Neuron (in vitro differentiated cells): Measurements from ENCODE around the gene ADTRP.

ENCODE experiments used
- H2AFZ ChIP-seq: one replicate; pipeline ENCODE4 v1.6.1; 2013; ENCODE audit warnings: low read depth, mild to moderate bottlenecking, inconsistent platforms, low read length, moderate library complexity
- H3K27me3 ChIP-seq: one replicate; pipeline ENCODE4 v1.6.1; 2013; ENCODE audit warnings: low read length; ENCODE audit not compliant: insufficient read depth
- H3K36me3 ChIP-seq: one replicate; pipeline ENCODE4 v1.6.1; 2013; ENCODE audit warnings: low read length; ENCODE audit not compliant: insufficient read depth
- H3K4me1 ChIP-seq: one replicate; pipeline ENCODE4 v1.6.1; 2013; ENCODE audit warnings: low read length; ENCODE audit not compliant: insufficient read depth
- H3K4me3 ChIP-seq: 2 replicates; pipeline ENCODE4 v1.5.1; 2013; ENCODE audit warnings: mild to moderate bottlenecking, low read length, moderate library complexity
- H3K9me3 ChIP-seq: one replicate; pipeline ENCODE4 v1.6.1; 2013; ENCODE audit warnings: low read length

The ADTRP gene, protein sequence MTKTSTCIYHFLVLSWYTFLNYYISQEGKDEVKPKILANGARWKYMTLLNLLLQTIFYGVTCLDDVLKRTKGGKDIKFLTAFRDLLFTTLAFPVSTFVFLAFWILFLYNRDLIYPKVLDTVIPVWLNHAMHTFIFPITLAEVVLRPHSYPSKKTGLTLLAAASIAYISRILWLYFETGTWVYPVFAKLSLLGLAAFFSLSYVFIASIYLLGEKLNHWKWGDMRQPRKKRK

DNA sequence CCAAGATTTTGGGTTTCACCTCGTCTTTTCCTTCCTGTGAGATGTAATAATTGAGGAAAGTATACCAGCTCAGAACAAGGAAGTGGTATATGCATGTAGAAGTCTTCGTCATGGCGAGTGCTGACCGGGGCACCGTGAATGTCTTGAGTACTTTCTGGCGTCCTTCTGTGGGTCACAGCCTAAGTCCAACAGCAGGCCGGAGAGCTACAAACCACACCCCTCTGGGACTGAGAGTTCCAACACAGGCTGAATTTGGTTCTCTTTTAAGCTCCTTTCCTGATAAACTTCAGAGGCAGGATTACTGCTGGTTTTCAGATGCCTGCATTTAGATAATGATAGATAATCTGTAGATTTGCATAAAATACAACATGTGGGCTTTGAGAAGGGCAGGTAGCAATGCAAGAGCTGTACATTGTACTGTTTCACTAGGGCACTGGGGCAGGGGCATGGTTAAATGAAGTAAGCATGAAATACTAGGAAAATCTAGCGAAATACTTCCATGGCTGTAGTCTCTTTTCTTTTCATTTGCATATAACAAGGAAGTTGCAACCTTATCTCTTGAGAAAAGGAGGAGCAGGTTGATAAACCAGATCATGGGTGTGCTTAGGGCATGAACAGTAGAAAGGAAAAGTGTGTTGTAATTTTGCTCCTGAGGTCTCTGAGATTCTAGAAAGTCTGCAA, at the start of gene ADTRP:
Gene ADTRP (minus strand): TSS at position 156 of the 681 bp plus-strand sequence. CDS start 44 bp downstream, at position 112.
- H3K4me3 ChIP-seq: no peak within 1 kb of the TSS
- H2AFZ ChIP-seq: no peak within 1 kb of the TSS
- no peaks in the 10 kb centered on the region for H3K27me3 ChIP-seq
- no peaks in the 10 kb centered on the region for H3K36me3 ChIP-seq
- H3K4me1 ChIP-seq: peaks cover 6% of the 10 kb centered on the region
- no peaks in the 10 kb centered on the region for H3K9me3 ChIP-seq

DNA sequence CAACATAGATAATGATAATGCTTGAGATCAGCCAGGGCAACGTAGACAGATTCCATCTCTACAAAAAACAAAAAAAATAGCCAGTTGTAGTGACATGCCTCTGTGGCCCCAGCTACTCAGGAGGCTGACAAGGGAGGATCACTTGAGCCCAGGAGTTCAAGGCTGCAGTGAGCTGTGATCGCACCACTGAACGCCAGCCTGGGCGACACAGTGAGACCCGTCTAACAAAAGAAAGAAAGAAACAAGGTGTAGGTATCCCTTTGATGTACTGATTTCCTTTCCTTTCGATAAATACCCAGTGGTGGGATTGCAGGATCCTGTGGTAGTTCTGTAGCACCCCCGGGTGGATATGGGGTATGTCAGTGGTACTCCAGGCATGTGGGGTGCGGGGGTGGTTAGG, 48.2 kb upstream of the ADTRP start:
- no peak overlapping the region for H3K4me3 ChIP-seq
- H3K4me1 ChIP-seq: peaks cover 6% of the 10 kb centered on the region
- H3K9me3 ChIP-seq: no peaks in the 10 kb centered on the region
- no peaks in the 10 kb centered on the region for H3K27me3 ChIP-seq
- H3K36me3 ChIP-seq: no peaks in the 10 kb centered on the region
- no peak overlapping the region for H2AFZ ChIP-seq

DNA sequence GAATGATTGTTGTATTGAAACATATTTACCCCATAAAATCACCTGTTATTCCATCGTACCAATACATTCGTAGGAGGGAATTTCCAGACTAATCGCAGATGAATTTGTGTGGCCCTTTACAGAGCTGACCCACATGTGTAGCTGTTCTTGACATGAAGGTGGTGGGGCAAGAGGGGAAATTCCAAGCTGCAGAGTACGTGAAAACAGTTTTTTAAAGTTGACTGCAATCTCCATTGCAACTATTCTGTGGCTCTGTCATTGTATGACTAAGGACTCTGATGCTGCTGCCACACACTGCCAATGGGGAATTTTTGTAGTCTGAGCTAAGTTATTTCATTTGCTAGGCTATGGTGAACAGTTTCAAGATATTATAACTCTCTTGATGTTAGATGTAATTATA, 46.4 kb upstream of the ADTRP start:
- Histone ChIP-seq H3K36me3 (no peaks in the 10 kb centered on the region), H3K4me1 (peaks cover 6% of the 10 kb centered on the region), H3K4me3 (no peak overlapping the region), H2AFZ (no peak overlapping the region), H3K9me3 (no peaks in the 10 kb centered on the region), H3K27me3 (no peaks in the 10 kb centered on the region)

DNA sequence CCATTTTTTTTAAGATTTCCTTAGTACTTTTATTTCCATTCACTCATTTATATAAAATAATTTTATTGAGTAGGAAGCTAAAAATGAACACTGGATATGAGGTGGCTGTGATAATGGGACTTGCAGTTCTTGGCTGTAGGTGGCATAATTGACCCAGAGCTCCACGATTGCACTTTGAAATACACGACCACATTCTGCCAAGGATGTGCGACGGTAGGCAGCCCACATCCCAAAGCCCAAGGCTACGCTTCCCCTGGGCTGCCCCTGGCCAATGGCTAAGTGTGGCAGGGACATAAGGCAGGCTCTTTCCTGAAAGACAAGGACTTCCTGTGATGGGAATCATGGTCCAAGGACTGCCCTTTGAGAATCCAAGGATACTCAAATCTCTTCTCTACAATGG, 43.7 kb upstream of the ADTRP start:
- H3K9me3 ChIP-seq: no peaks in the 10 kb centered on the region
- no peaks in the 10 kb centered on the region for H3K27me3 ChIP-seq
- H2AFZ ChIP-seq: no peak overlapping the region
- H3K4me3 ChIP-seq: no peak overlapping the region
- no peaks in the 10 kb centered on the region for H3K4me1 ChIP-seq
- no peaks in the 10 kb centered on the region for H3K36me3 ChIP-seq

DNA sequence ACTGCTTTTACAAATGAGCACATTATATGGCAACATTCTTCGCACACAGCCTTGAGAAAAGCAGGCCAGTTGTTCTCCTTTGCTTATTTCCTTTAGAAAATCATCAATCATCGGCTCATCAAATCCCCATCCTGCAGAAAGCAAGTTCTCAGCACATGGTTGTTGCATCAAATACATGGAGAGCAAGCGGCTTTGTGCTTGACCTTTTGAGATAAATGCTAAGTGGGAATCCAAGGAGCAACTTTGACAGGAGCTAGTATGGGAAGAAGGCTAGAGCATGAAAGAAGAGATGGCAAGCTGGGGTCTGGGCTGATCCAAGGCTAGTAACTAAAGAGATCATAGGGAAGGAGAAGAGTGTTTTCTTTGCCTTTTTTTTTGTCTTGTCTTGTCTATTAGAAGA, 43.2 kb upstream of the ADTRP start:
- Histone ChIP-seq H3K4me3 (no peak overlapping the region), H3K27me3 (no peaks in the 10 kb centered on the region), H3K9me3 (no peaks in the 10 kb centered on the region), H2AFZ (no peak overlapping the region), H3K36me3 (no peaks in the 10 kb centered on the region), H3K4me1 (no peaks in the 10 kb centered on the region)

DNA sequence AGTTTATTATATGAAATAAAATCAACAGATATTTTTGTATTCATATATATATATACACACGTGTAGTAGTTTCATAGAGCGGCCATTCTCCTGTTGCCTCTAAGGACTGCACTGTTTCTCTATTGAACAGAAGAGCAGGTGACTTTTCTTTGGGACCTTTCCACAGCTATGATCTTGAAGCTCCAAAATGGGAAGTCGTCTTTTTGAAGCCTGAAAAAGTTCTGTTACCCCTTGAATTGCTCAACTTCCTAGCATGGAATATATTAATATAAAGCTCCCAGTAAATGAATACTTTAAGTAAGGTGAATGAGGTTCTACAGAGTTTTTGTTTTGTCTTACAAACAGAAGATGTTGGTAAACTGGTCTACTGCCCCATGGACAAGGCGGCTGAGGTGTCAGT, 42.2 kb upstream of the ADTRP start:
- Histone ChIP-seq H3K36me3 (no peaks in the 10 kb centered on the region), H3K4me3 (no peak overlapping the region), H3K9me3 (no peaks in the 10 kb centered on the region), H3K27me3 (no peaks in the 10 kb centered on the region), H3K4me1 (no peaks in the 10 kb centered on the region), H2AFZ (no peak overlapping the region)

DNA sequence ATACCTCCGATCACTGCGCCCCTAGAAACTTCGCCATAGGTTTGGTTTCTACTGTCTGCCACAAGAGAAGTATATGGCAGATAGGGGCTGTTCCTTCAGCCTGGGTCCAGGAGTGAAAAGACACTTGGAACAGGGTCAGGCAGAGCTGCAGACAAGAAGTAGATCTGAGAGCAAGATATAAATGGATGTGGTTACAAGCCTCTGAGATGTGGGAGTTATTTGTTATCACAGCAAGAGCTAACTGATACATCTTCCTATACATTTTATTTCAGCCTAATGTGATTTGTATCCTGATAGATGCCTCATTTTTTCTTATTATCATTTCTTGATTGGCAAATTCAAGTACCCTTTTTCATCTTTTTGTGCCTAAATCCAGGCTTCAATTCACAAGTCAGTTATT, 40.9 kb upstream of the ADTRP start:
- Histone ChIP-seq H3K4me1 (peaks cover 6% of the 10 kb centered on the region), H3K9me3 (no peaks in the 10 kb centered on the region), H3K27me3 (no peaks in the 10 kb centered on the region), H2AFZ (no peak overlapping the region), H3K4me3 (no peak overlapping the region), H3K36me3 (no peaks in the 10 kb centered on the region)

DNA sequence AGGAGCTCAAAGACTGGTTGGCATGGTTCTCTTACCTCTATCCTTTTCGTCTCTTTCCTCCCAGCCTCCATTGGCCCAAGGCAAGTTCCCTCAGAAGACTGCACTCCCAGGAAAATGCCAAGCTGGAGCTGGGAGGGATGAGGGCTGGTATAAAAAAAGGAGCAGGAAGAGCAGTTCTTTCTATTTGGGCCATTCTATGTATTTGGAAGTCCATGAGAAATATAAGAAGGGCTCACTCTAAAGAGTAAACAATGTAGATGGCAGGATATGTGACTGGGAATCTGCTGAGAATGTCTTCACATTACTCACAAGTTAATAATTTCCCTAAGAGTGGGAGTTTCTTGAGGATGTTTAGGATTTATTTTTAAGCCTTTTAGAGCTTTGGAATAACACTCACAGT, 36.6 kb upstream of the ADTRP start:
- Histone ChIP-seq H2AFZ (no peak overlapping the region), H3K36me3 (no peaks in the 10 kb centered on the region), H3K4me3 (no peak overlapping the region), H3K9me3 (no peaks in the 10 kb centered on the region), H3K4me1 (peaks cover 7% of the 10 kb centered on the region), H3K27me3 (no peaks in the 10 kb centered on the region)

DNA sequence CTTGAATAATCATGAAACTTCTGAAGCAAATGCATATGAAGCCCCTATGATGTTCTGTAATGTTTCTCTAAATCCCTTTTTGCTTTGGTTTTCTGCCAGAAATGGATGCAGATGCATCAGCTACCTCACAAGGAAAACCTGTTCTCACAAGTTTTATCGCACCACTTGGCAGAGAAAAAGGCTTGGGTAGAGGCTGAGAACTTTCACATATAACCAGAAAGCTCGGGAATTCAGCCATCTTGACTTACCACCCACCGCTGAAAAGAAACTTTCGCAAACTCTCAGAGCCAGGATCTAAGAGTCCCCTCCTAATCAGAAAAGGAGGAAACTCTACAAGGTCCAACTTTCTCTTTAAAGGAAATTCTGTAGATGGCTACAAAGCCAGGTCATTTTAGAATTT, 36.2 kb upstream of the ADTRP start:
- Histone ChIP-seq H3K4me1 (peaks cover 7% of the 10 kb centered on the region), H3K27me3 (no peaks in the 10 kb centered on the region)

DNA sequence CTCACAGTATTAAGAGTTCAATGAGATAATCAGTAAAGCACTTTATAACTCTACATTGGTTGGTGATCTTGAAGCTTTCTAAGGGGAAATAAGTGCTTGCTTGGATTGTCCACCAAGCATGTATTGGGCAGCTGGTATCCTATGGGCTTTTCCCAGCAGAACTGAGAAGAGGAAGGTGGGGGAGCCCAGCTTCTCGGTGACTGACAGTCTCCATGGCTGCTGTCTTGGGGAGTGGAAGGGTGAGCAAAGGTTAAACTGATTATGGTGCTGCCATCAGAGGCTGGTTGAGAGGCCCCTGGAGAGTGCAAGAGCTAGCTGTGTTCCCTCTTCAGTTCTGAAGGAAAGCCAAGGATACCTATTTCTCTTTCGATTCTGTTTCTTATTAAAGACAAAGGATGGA, 35.5 kb upstream of the ADTRP start:
- Histone ChIP-seq H3K27me3 (no peaks in the 10 kb centered on the region), H3K4me3 (no peak overlapping the region), H2AFZ (no peak overlapping the region), H3K36me3 (no peaks in the 10 kb centered on the region), H3K4me1 (peaks cover 7% of the 10 kb centered on the region), H3K9me3 (no peaks in the 10 kb centered on the region)

More for the DNA sequence above, 36.2 kb upstream of the ADTRP start:
- Histone ChIP-seq H3K36me3 (no peaks in the 10 kb centered on the region), H2AFZ (peak overlapping the region; percentile 17), H3K9me3 (no peaks in the 10 kb centered on the region), H3K4me3 (no peak overlapping the region)

DNA sequence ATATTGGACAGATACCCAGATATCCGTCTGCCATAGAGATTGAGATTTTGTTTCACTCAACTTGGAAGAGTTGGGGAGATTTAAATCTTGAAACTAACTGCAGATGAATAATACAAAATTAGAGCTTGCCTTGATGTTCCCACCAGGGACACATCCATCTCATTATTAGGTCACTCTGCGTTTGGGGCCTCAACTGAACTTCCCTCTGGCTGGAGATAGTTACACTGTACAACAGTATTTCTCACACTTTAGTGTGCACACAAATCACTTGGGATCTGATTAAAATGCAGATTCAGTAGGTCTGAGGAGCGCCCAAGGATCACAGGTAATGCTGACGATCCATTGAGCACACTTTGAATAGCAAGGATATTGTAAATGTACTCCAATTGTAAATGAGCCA, 35.0 kb upstream of the ADTRP start:
- Histone ChIP-seq H2AFZ (no peak overlapping the region), H3K4me3 (no peak overlapping the region), H3K9me3 (no peaks in the 10 kb centered on the region), H3K27me3 (no peaks in the 10 kb centered on the region), H3K4me1 (peaks cover 7% of the 10 kb centered on the region), H3K36me3 (no peaks in the 10 kb centered on the region)

DNA sequence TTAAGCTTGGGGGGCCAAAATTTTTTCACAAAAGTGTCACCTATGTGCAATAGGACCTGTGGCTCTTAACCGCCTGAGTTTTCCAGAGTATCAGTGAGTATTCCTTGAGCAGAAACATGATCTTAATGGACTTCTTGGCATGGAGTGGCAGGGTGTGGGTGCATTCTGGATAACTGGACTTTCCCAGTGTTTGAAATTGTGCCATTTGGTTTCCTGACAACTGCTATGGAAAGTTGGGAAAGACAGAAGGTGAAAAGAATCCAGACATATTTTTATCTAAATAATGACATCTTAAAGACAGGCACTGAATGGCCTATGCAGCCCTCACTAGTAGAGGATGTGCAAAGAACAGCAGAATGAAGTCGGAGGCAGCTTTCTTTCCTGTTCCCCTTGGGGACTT, 34.3 kb upstream of the ADTRP start:
- H2AFZ ChIP-seq: no peak overlapping the region
- H3K9me3 ChIP-seq: no peaks in the 10 kb centered on the region
- no peaks in the 10 kb centered on the region for H3K27me3 ChIP-seq
- H3K36me3 ChIP-seq: no peaks in the 10 kb centered on the region
- H3K4me1 ChIP-seq: peaks cover 7% of the 10 kb centered on the region
- H3K4me3 ChIP-seq: no peak overlapping the region

DNA sequence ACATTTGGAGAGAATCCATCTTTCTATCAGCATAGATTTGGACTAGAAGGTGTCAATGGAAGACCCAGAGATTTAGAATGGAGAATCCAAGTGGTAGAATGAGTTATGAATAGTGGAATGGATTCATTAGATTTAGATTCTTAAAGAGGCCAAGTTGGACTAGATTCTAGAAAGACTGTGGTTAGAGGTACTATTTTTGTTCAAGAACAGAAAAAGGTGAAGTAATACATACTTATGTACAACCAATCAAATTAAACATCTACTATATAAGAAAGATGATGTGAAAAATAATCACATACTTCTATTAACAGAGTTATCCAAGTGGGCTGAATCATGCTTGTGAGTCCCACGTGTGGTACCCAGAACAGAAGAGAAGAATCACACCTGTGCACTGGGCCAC, 33.8 kb upstream of the ADTRP start:
- Histone ChIP-seq H3K27me3 (no peaks in the 10 kb centered on the region), H2AFZ (no peak overlapping the region), H3K36me3 (no peaks in the 10 kb centered on the region), H3K9me3 (no peaks in the 10 kb centered on the region), H3K4me1 (peaks cover 7% of the 10 kb centered on the region), H3K4me3 (no peak overlapping the region)
